Muscle layer of colon (tissue), 2 donors: Measurements from ENCODE around the gene DOCK1.

Experiments used
- H3K27ac ChIP-seq: one replicate; pipeline ENCODE4 v1.7.0; 2013; ENCODE audit warnings: low read depth, mild to moderate bottlenecking, low read length, moderate library complexity
- H3K27me3 ChIP-seq, 2 donors: one replicate each; pipeline ENCODE4 v1.7.0; 2013; ENCODE audit warnings: low read length in 2 of 2, mild to moderate bottlenecking in 2 of 2; ENCODE audit not compliant: insufficient read depth in 2 of 2, control insufficient read depth in 1 of 2
- H3K36me3 ChIP-seq: one replicate; pipeline ENCODE4 v1.7.0; 2013; ENCODE audit warnings: mild to moderate bottlenecking, low read length; ENCODE audit not compliant: insufficient read depth
- H3K4me1 ChIP-seq: one replicate; pipeline ENCODE4 v1.7.0; 2013; ENCODE audit warnings: mild to moderate bottlenecking, low read length; ENCODE audit not compliant: insufficient read depth
- H3K4me3 ChIP-seq, 2 donors: one replicate each; pipeline ENCODE4 v1.7.0; 2013; ENCODE audit warnings: low read length in 2 of 2, low read depth in 1 of 2, mild to moderate bottlenecking in 1 of 2, moderate library complexity in 1 of 2
- H3K9ac ChIP-seq: one replicate; pipeline ENCODE4 v1.7.0; 2013; ENCODE audit warnings: low read length
- H3K9me3 ChIP-seq: one replicate; pipeline ENCODE4 v1.7.0; 2013; ENCODE audit warnings: mild to moderate bottlenecking, low read length
- donor health status: abdominal sarcoma.
- donor health status: Adenocarcinoma of cecum.

Gene DOCK1

GRCh38 chr10:127354992-127355391, 449.8 kb downstream of the DOCK1 start:
- Histone ChIP-seq H3K27ac (no peak overlapping the region), H3K9me3 (no peaks in the 10 kb centered on the region), H3K36me3 (no peaks in the 10 kb centered on the region), H3K4me3 (no peak overlapping the region), H3K27me3 (no peaks in the 10 kb centered on the region), H3K4me1 (no peaks in the 10 kb centered on the region), H3K9ac (no peak overlapping the region)

- Histone ChIP-seq H3K36me3 (no peaks in the 10 kb centered on the region), H3K27me3 (no peaks in the 10 kb centered on the region), H3K4me3 (no peak overlapping the region), H3K9me3 (no peaks in the 10 kb centered on the region), H3K4me1 (no peaks in the 10 kb centered on the region), H3K9ac (no peak overlapping the region), H3K27ac (no peak overlapping the region)
Observed at GRCh38 chr10:127356360-127356759, 451.1 kb downstream of the DOCK1 start.

GRCh38 chr10:127357265-127357664, 452.0 kb downstream of the DOCK1 start:
- Histone ChIP-seq H3K4me3 (no peak overlapping the region), H3K27ac (no peak overlapping the region), H3K9me3 (no peaks in the 10 kb centered on the region), H3K27me3 (no peaks in the 10 kb centered on the region), H3K9ac (no peak overlapping the region), H3K36me3 (no peaks in the 10 kb centered on the region), H3K4me1 (no peaks in the 10 kb centered on the region)

GRCh38 chr10:127358337-127358736, 453.1 kb downstream of the DOCK1 start:
- no peak overlapping the region for H3K27ac ChIP-seq
- peaks cover 5% of the 10 kb centered on the region for H3K36me3 ChIP-seq
- H3K27me3 ChIP-seq: no peaks in the 10 kb centered on the region
- H3K4me1 ChIP-seq: no peaks in the 10 kb centered on the region
- H3K9ac ChIP-seq: no peak overlapping the region
- no peak overlapping the region for H3K4me3 ChIP-seq
- H3K9me3 ChIP-seq: no peaks in the 10 kb centered on the region

GRCh38 chr10:127364034-127364433, 458.8 kb downstream of the DOCK1 start:
- H3K4me3 ChIP-seq: no peak overlapping the region

GRCh38 chr10:127368101-127368500, 462.9 kb downstream of the DOCK1 start:
- no peak overlapping the region for H3K27ac ChIP-seq
- peaks cover 6% of the 10 kb centered on the region for H3K36me3 ChIP-seq

More at GRCh38 chr10:127364034-127364433, 458.8 kb downstream of the DOCK1 start:
- Histone ChIP-seq H3K36me3 (peaks cover 10% of the 10 kb centered on the region), H3K27ac (no peak overlapping the region), H3K9ac (no peak overlapping the region), H3K9me3 (no peaks in the 10 kb centered on the region), H3K27me3 (no peaks in the 10 kb centered on the region), H3K4me1 (no peaks in the 10 kb centered on the region)

GRCh38 chr10:127368929-127369328, 463.7 kb downstream of the DOCK1 start:
- Histone ChIP-seq H3K27ac (no peak overlapping the region), H3K9ac (no peak overlapping the region), H3K4me1 (no peaks in the 10 kb centered on the region), H3K9me3 (no peaks in the 10 kb centered on the region), H3K36me3 (peaks cover 8% of the 10 kb centered on the region), H3K4me3 (no peak overlapping the region), H3K27me3 (no peaks in the 10 kb centered on the region)

More at GRCh38 chr10:127368101-127368500, 462.9 kb downstream of the DOCK1 start:
- H3K4me1 ChIP-seq: no peaks in the 10 kb centered on the region
- H3K4me3 ChIP-seq: no peak overlapping the region
- H3K27me3 ChIP-seq: no peaks in the 10 kb centered on the region
- no peak overlapping the region for H3K9ac ChIP-seq
- H3K9me3 ChIP-seq: no peaks in the 10 kb centered on the region

GRCh38 chr10:127370601-127371000, 465.4 kb downstream of the DOCK1 start:
- Histone ChIP-seq H3K4me1 (no peaks in the 10 kb centered on the region), H3K27ac (no peak overlapping the region), H3K9me3 (no peaks in the 10 kb centered on the region), H3K27me3 (no peaks in the 10 kb centered on the region), H3K4me3 (no peak overlapping the region), H3K9ac (no peak overlapping the region), H3K36me3 (peaks cover 21% of the 10 kb centered on the region)

- no peaks in the 10 kb centered on the region for H3K9me3 ChIP-seq
- H3K9ac ChIP-seq: no peak overlapping the region
- no peak overlapping the region for H3K4me3 ChIP-seq
- no peak overlapping the region for H3K27ac ChIP-seq
- no peaks in the 10 kb centered on the region for H3K27me3 ChIP-seq
- no peaks in the 10 kb centered on the region for H3K4me1 ChIP-seq
- peaks cover 28% of the 10 kb centered on the region for H3K36me3 ChIP-seq
Observed at GRCh38 chr10:127372361-127372760, 467.1 kb downstream of the DOCK1 start.

GRCh38 chr10:127374074-127374680, 468.9 kb downstream of the DOCK1 start:
- Histone ChIP-seq H3K4me3 (no peak overlapping the region), H3K27ac (no peak overlapping the region), H3K9ac (no peak overlapping the region), H3K27me3 (no peaks in the 10 kb centered on the region), H3K36me3 (peaks cover 28% of the 10 kb centered on the region), H3K4me1 (no peaks in the 10 kb centered on the region), H3K9me3 (no peaks in the 10 kb centered on the region)

- Histone ChIP-seq H3K4me3 (no peak overlapping the region), H3K9me3 (no peaks in the 10 kb centered on the region), H3K27me3 (no peaks in the 10 kb centered on the region), H3K36me3 (peaks cover 28% of the 10 kb centered on the region), H3K27ac (no peak overlapping the region), H3K4me1 (no peaks in the 10 kb centered on the region), H3K9ac (no peak overlapping the region)
Observed at GRCh38 chr10:127374901-127375300, 469.7 kb downstream of the DOCK1 start.

GRCh38 chr10:127375461-127375860, 470.2 kb downstream of the DOCK1 start:
- Histone ChIP-seq H3K9me3 (no peaks in the 10 kb centered on the region), H3K9ac (no peak overlapping the region), H3K36me3 (peaks cover 28% of the 10 kb centered on the region), H3K4me3 (no peak overlapping the region), H3K27me3 (no peaks in the 10 kb centered on the region), H3K27ac (no peak overlapping the region), H3K4me1 (no peaks in the 10 kb centered on the region)
